ENCODE measurements around the gene LPP.

- TF ChIP-seq CTCF (IDR thresholded peaks at IDR 0.05): no peak
- TF ChIP-seq EP300 (IDR thresholded peaks at IDR 0.05): no peak
- no peak for TF ChIP-seq POLR2AphosphoS5 (IDR thresholded peaks at IDR 0.05)
- TF ChIP-seq POLR2A (IDR thresholded peaks at IDR 0.05): no peak
Observed at GRCh38 chr3:188870431-188870830, 716.5 kb downstream of the LPP start.

Measured in stomach (tissue), 4 donors.